Epithelial cell of esophagus (primary cell): ENCODE results near the gene GNG8.

Experiments used
- DNase-seq: peaks from one replicate; pipeline ENCODE4 v3.0.0; 2010; ENCODE audit warnings: low read depth
- H3K4me3 ChIP-seq: 2 replicates; pipeline ENCODE4 v1.5.1; 2011; ENCODE audit warnings: mild to moderate bottlenecking, low read length, control low read depth
- CTCF ChIP-seq: IDR thresholded peaks from 2 replicates; pipeline ENCODE4 v1.5.1; 2011; ENCODE audit warnings: low read depth, mild to moderate bottlenecking, low read length, control low read depth, inconsistent platforms; ENCODE audit not compliant: insufficient read depth; ENCODE audit errors: missing control alignments

GNG8 gene

GRCh38 chr19:46635920-46636761, at the start of gene GNG8:
TSS of gene GNG8 (minus strand) at chr19:46636202. CDS start at chr19:46634682, 1,520 bp downstream.
- no peak for TF ChIP-seq CTCF
- DNase-seq, result no peak
- no peak within 1 kb of the TSS for H3K4me3 ChIP-seq

- no peak for DNase-seq
- no peak for TF ChIP-seq CTCF
- H3K4me3 ChIP-seq, result no peak overlapping the region
Measured at GRCh38 chr19:46685189-46685588, 49.2 kb upstream of the GNG8 start.

GRCh38 chr19:46678110-46678732, 42.2 kb upstream of the GNG8 start:
- no peak for TF ChIP-seq CTCF
- no peak overlapping the region for H3K4me3 ChIP-seq
- peak; percentile 53 for DNase-seq

GRCh38 chr19:46674416-46675178, 38.6 kb upstream of the GNG8 start:
- peak; percentile 50 for DNase-seq
- no peak for TF ChIP-seq CTCF
- no peak overlapping the region for H3K4me3 ChIP-seq

- H3K4me3 ChIP-seq, result no peak overlapping the region
- peak; percentile 28 for DNase-seq
- no peak for TF ChIP-seq CTCF
Measured at GRCh38 chr19:46670813-46671212, 34.8 kb upstream of the GNG8 start.

- H3K4me3 ChIP-seq, result no peak overlapping the region
- no peak for DNase-seq
- no peak for TF ChIP-seq CTCF
Measured at GRCh38 chr19:46668662-46669061, 32.7 kb upstream of the GNG8 start.
